A549 (cell line): ENCODE data around the gene SPINK2. TPM values are rescaled to one million over a fixed set of nuclear protein-coding genes. Genes with fewer than 3 reads are reported as not detected.

Experiments
- ATAC-seq, 2 experiments: fragments of 200-7000 bp in 1 of 2; fragments of >200 bp in 1 of 2; cut with Nextera tagmentation in 1 of 2; cut with Tn5 transposase in 1 of 2; 3 replicates each; pipeline versions ENCODE4 v1.8.0 to v1.9.1; 2018 to 2020; ENCODE audit warnings: mild to moderate bottlenecking in 1 of 2, moderate library complexity in 1 of 2
- CTCF ChIA-PET: fragments of 300-600 bp; sonication (Branson Sonifier 250); formaldehyde crosslinking; extraction: SDS; loops from one replicate; lab custom pipeline; 2021; ENCODE audit warnings: antibody characterized with exemption, inconsistent platforms; lab: Yijun Ruan, JAX
- POLR2A ChIA-PET: fragments of 350-600 bp; formaldehyde crosslinking; extraction: SDS; loops from one replicate; lab custom pipeline; 2021; ENCODE audit warnings: antibody characterized with exemption, inconsistent platforms; lab: Yijun Ruan, JAX
- DNase-seq, 2 experiments: peaks; one replicate each; pipeline versions ENCODE4 v3.0.0 to v3.0.0-alpha.2; 2011 to 2016; ENCODE audit warnings: low read depth in 1 of 2, low spot score in 1 of 2
- FAIRE-seq: peaks from 2 replicates; lab custom pipeline; 2011; peaks lifted over from hg19 to GRCh38; lab: Jason Lieb, UNC
- H3K27ac ChIP-seq, 2 experiments: fragments of >200 bp; sonication (Bioruptor Twin); formaldehyde crosslinking; 3 replicates each; pipeline ENCODE4 v1.5.1; 2016 to 2017
- H3K4me1 ChIP-seq: fragments of >200 bp; sonication (Bioruptor Twin); formaldehyde crosslinking; 3 replicates; pipeline ENCODE4 v1.6.1; 2016
- H3K4me2 ChIP-seq: fragments of >200 bp; sonication (Bioruptor Twin); formaldehyde crosslinking; 3 replicates; pipeline ENCODE4 v1.6.1; 2016
- H3K4me3 ChIP-seq: fragments of >200 bp; sonication (Bioruptor Twin); formaldehyde crosslinking; 3 replicates; pipeline ENCODE4 v1.5.1; 2016
- H3K9me3 ChIP-seq: fragments of >200 bp; sonication (Bioruptor Twin); formaldehyde crosslinking; 3 replicates; pipeline ENCODE4 v1.6.1; 2016
- CTCF ChIP-seq: fragments of >200 bp; sonication (Bioruptor Twin); formaldehyde crosslinking; IDR thresholded peaks from 3 replicates; pipeline ENCODE4 v1.5.1; 2016
- EHMT2 ChIP-seq: fragments of 200-600 bp; sonication (generic); IDR thresholded peaks from 2 replicates; pipeline ENCODE4 v1.6.1; 2016; ENCODE audit warnings: antibody characterized with exemption, low read depth, mild to moderate bottlenecking, moderate library complexity
- EP300 ChIP-seq, 2 experiments: fragments of >200 bp; sonication (Bioruptor Twin); formaldehyde crosslinking; IDR thresholded peaks; 2 replicates in 1 of 2; 3 replicates in 1 of 2; pipeline ENCODE4 v1.6.1; 2016 to 2017
- FOXS1 ChIP-seq: fragments of 250-450 bp; sonication (Bioruptor Pico); IDR thresholded peaks from 2 replicates; pipeline ENCODE4 v1.5.0; 2020; ENCODE audit warnings: mild to moderate bottlenecking, moderate library complexity
- GATA3 ChIP-seq: IDR thresholded peaks from 2 replicates; pipeline ENCODE4 v1.6.1; 2012; ENCODE audit warnings: borderline replicate concordance
- HES2 ChIP-seq: fragments of >200 bp; sonication (Bioruptor Twin); formaldehyde crosslinking; IDR thresholded peaks from 2 replicates; pipeline ENCODE4 v1.6.1; 2016
- HEYL ChIP-seq: fragments of 250-450 bp; sonication (Bioruptor Pico); IDR thresholded peaks from 2 replicates; pipeline ENCODE4 v1.8.0; 2021; ENCODE audit warnings: mild to moderate bottlenecking, moderate library complexity
- JUNB ChIP-seq: fragments of >200 bp; sonication (Bioruptor Twin); formaldehyde crosslinking; IDR thresholded peaks from 2 replicates; pipeline ENCODE4 v1.6.1; 2016
- KDM1A ChIP-seq: fragments of 200-600 bp; sonication (generic); IDR thresholded peaks from 2 replicates; pipeline ENCODE4 v1.6.1; 2016; ENCODE audit warnings: low read depth, mild to moderate bottlenecking
- MAZ ChIP-seq: fragments of 150-350 bp; IDR thresholded peaks from 2 replicates; pipeline ENCODE4 v1.6.1; 2014; ENCODE audit warnings: antibody characterized with exemption, low read depth, low read length, borderline replicate concordance
- NR3C1 ChIP-seq: fragments of >200 bp; sonication (Bioruptor Twin); formaldehyde crosslinking; IDR thresholded peaks from 3 replicates; pipeline ENCODE4 v1.6.1; 2017
- PHF8 ChIP-seq: fragments of 200-600 bp; sonication (generic); IDR thresholded peaks from 2 replicates; pipeline ENCODE4 v1.6.1; 2016; ENCODE audit warnings: low read depth, mild to moderate bottlenecking, antibody characterized with exemption, moderate library complexity, borderline replicate concordance
- POLR2AphosphoS2 ChIP-seq: conservative IDR thresholded peaks from 2 replicates; pipeline ENCODE4 v1.6.1; 2012; ENCODE audit warnings: low read length, improper control_type of control experiment, inconsistent platforms
- RAD21 ChIP-seq, 2 experiments: fragments of >200 bp in 1 of 2; sonication (Bioruptor Twin) in 1 of 2; formaldehyde crosslinking in 1 of 2; IDR thresholded peaks in 1 of 2; conservative IDR thresholded peaks in 1 of 2; 2 replicates in 1 of 2; 3 replicates in 1 of 2; pipeline ENCODE4 v1.6.1; 2012 to 2018; ENCODE audit warnings: inconsistent platforms in 1 of 2
- RARB ChIP-seq: fragments of 250-450 bp; sonication (Bioruptor Pico); IDR thresholded peaks from 2 replicates; pipeline ENCODE4 v1.8.0; 2021; ENCODE audit warnings: mild to moderate bottlenecking, moderate library complexity
- USF2 ChIP-seq: fragments of 450-650 bp; IDR thresholded peaks from 2 replicates; pipeline ENCODE4 v1.6.1; 2014; ENCODE audit warnings: antibody characterized with exemption
- WGBS: methylation state at CpG from one replicate; pipeline ENCODE4 v1.1.6; 2017; ENCODE audit errors: missing lambda C conversion rate; 5-methylcytosine and 5-hydroxymethylcytosine counted together
- polyA plus RNA-seq, 4 experiments: library from polyadenylated mRNA; depleted of rRNA in 3 of 4; stranded (reverse); fragments of >200 nt; fragmentation: RNase III in 1 of 4; extraction: RNeasy Plus Mini Kit Qiagen cat#74134 plus additional on column Dnase treatment in 1 of 4; gene quantifications; 2 replicates in 3 of 4; 3 replicates in 1 of 4; pipeline ENCODE4 v1.2.3, GENCODE V29; 2011 to 2017
- TF ChIP-seq, protein P1 (sequence below): IDR thresholded peaks from 2 replicates; pipeline ENCODE4 v1.6.1; 2012
- TF ChIP-seq, protein P2 (sequence below): fragments of 150-350 bp; IDR thresholded peaks from 2 replicates; pipeline ENCODE4 v1.6.1; 2014; ENCODE audit warnings: low read depth, mild to moderate bottlenecking, low read length

The SPINK2 gene
- polyA plus RNA-seq, 2 of the 4 experiments (the other 2 are of a cell fraction): not detected

DNA sequence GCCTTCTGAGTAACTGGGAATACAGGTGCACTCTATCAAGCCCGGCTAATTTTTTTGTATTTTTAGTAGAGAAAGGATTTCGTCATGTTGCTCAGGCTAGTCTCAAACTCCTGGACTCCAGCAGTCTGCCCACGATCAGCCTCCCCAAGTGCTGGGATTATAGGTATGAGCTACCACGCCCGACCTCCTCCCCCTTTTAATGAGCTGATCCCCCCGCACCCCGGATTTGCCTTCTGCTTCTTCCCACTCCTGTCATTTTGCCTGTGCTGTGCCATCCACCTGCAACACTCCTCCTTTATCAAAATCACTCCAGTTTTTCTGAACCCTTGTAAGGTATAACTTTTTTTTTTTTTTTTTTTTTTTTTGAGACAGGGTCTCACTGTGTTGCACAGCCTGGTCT is 33.4 kb downstream of the SPINK2 start:
- Histone ChIP-seq H3K4me1 (no peaks in the 10 kb centered on the region), H3K4me2 (no peak overlapping the region), H3K9me3 (no peaks in the 10 kb centered on the region), H3K27ac (no peak overlapping the region), H3K4me3 (no peak overlapping the region)
- DNase-seq (no peak), ATAC-seq (no peak), FAIRE-seq (no peak)
- CTCF ChIA-PET: interaction anchor here (1.9 to 2.6 kb wide), 2 partner anchors 12 kb away, joined by 5 to 13 read pairs; no protein-coding TSS in a partner anchor
- POLR2A ChIA-PET: no interaction called here
- WGBS: 70% methylated on average over 7 of the region's 7 CpGs
- TF ChIP-seq NR3C1 (no peak), HES2 (no peak), HEYL (CRISPR knock-in tag) (no peak), JUNB (no peak), CTCF (no peak), RARB (no peak), EHMT2 (no peak), USF2 (no peak)
- TF ChIP-seq, protein P1, sequence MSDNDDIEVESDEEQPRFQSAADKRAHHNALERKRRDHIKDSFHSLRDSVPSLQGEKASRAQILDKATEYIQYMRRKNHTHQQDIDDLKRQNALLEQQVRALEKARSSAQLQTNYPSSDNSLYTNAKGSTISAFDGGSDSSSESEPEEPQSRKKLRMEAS: no peak

GRCh38 chr4:56787380-56787779 is 34.1 kb downstream of the SPINK2 start:
- H3K4me2 ChIP-seq: no peak overlapping the region
- H3K4me3 ChIP-seq: no peak overlapping the region
- no peak for DNase-seq
- H3K9me3 ChIP-seq: no peaks in the 10 kb centered on the region
- H3K27ac ChIP-seq: no peak overlapping the region
- ChIA-PET POLR2A (no interaction called here), CTCF (interaction anchor here (1.9 kb wide), 1 partner anchor 12 kb away, joined by 5 read pairs; no protein-coding TSS in a partner anchor)
- no peaks in the 10 kb centered on the region for H3K4me1 ChIP-seq
- no peak for ATAC-seq
- TF ChIP-seq MAZ (no peak), RAD21 (conservative IDR thresholded peaks at IDR 0.05 in 1 of 2, IDR thresholded peaks at IDR 0.05 in 1 of 2) (no peak), POLR2AphosphoS2 (no peak), USF2 (no peak), EP300 (IDR thresholded peaks at IDR 0.05) (no peak), GATA3 (no peak), KDM1A (no peak), PHF8 (no peak), FOXS1 (CRISPR knock-in tag) (no peak)
- TF ChIP-seq, all 56 proteins: peak for 0
- WGBS: 79% methylated on average over 6 of the region's 6 CpGs
- no peak for FAIRE-seq

GRCh38 chr4:56786955-56787354 is 34.5 kb downstream of the SPINK2 start:
- Histone ChIP-seq H3K27ac (no peak overlapping the region), H3K4me2 (no peak overlapping the region), H3K4me3 (no peak overlapping the region), H3K9me3 (no peaks in the 10 kb centered on the region), H3K4me1 (no peaks in the 10 kb centered on the region)
- 57% methylated on average over 9 of the region's 9 CpGs for WGBS
- DNase-seq: no peak
- TF ChIP-seq, protein P2, sequence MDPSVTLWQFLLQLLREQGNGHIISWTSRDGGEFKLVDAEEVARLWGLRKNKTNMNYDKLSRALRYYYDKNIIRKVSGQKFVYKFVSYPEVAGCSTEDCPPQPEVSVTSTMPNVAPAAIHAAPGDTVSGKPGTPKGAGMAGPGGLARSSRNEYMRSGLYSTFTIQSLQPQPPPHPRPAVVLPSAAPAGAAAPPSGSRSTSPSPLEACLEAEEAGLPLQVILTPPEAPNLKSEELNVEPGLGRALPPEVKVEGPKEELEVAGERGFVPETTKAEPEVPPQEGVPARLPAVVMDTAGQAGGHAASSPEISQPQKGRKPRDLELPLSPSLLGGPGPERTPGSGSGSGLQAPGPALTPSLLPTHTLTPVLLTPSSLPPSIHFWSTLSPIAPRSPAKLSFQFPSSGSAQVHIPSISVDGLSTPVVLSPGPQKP: no peak
- ATAC-seq: no peak
- no peak for FAIRE-seq
- ChIA-PET POLR2A (no interaction called here), CTCF (interaction anchor here (1.9 kb wide), 1 partner anchor 13 kb away, joined by 5 read pairs; no protein-coding TSS in a partner anchor)
